Measurements from ENCODE around the gene SHMT1. TPM values are rescaled to one million over a fixed set of nuclear protein-coding genes. Genes with fewer than 3 reads are reported as not detected.

Gene SHMT1
- total and polyA plus RNA-seq, 2 experiments from 2014 or later: 30.4 to 36.2 TPM

- no peak for TF ChIP-seq EZH2phosphoT487 (IDR thresholded peaks at IDR 0.05; ENCODE audit: low read depth, severe bottlenecking, unreplicated experiment)
- no peak for TF ChIP-seq CTCF (IDR thresholded peaks at IDR 0.05; ENCODE audit: poor library complexity)
- no peak for TF ChIP-seq EZH2 (IDR thresholded peaks at IDR 0.05; ENCODE audit: borderline replicate concordance)
- Histone ChIP-seq H3K4me1 (ENCODE audit: insufficient read depth) (no peaks in the 10 kb centered on the region), H3K4me2 (no peak overlapping the region), H3K9me2 (replicated peaks; ENCODE audit: insufficient read depth) (no peaks in the 10 kb centered on the region), H3K27me3 (no peaks in the 10 kb centered on the region), H3K9me3 (ENCODE audit: low read depth) (no peaks in the 10 kb centered on the region), H3K27ac (no peak overlapping the region), H3K79me2 (no peaks in the 10 kb centered on the region), H3K4me3 (no peak overlapping the region), H4K20me1 (ENCODE audit: insufficient read depth, poor library complexity, severe bottlenecking) (no peaks in the 10 kb centered on the region), H2AFZ (no peak overlapping the region), H3K36me3 (replicated peaks; ENCODE audit: insufficient read depth, low read depth) (no peaks in the 10 kb centered on the region)
- WGBS (ENCODE audit: low lambda C conversion rate, missing lambda C conversion rate): 78% methylated on average over 5 of the region's 5 CpGs
- peak; percentile 36 for DNase-seq (ENCODE audit: low spot score)
These were observed 82.5 kb downstream of the SHMT1 start for GRCh38 chr17:18280766-18281371.

GRCh38 chr17:18280249-18280648 lies 83.1 kb downstream of the SHMT1 start:
- TF ChIP-seq CTCF (IDR thresholded peaks at IDR 0.05; ENCODE audit: poor library complexity): no peak
- TF ChIP-seq EZH2phosphoT487 (IDR thresholded peaks at IDR 0.05; ENCODE audit: low read depth, severe bottlenecking, unreplicated experiment): no peak
- no peak for TF ChIP-seq EZH2 (IDR thresholded peaks at IDR 0.05; ENCODE audit: borderline replicate concordance)
- Histone ChIP-seq H3K4me2 (no peak overlapping the region), H3K27ac (peak overlapping the region; percentile 12), H3K9me3 (ENCODE audit: low read depth) (no peaks in the 10 kb centered on the region), H3K9me2 (replicated peaks; ENCODE audit: insufficient read depth) (no peaks in the 10 kb centered on the region), H3K36me3 (replicated peaks; ENCODE audit: insufficient read depth, low read depth) (no peaks in the 10 kb centered on the region), H3K79me2 (no peaks in the 10 kb centered on the region), H3K4me1 (ENCODE audit: insufficient read depth) (no peaks in the 10 kb centered on the region), H2AFZ (no peak overlapping the region), H3K4me3 (no peak overlapping the region), H3K27me3 (no peaks in the 10 kb centered on the region), H4K20me1 (ENCODE audit: insufficient read depth, poor library complexity, severe bottlenecking) (no peaks in the 10 kb centered on the region)
- DNase-seq (ENCODE audit: low spot score): no peak
- 98% methylated on average over 4 of the region's 4 CpGs for WGBS (ENCODE audit: low lambda C conversion rate, missing lambda C conversion rate)

- no peaks in the 10 kb centered on the region for H3K4me1 ChIP-seq (ENCODE audit: insufficient read depth)
- no peak for DNase-seq (ENCODE audit: low spot score)
- H3K27ac ChIP-seq: no peak overlapping the region
- WGBS (ENCODE audit: low lambda C conversion rate, missing lambda C conversion rate): 85% methylated on average over 3 of the region's 3 CpGs
- no peaks in the 10 kb centered on the region for H3K9me2 ChIP-seq (replicated peaks; ENCODE audit: insufficient read depth)
- H4K20me1 ChIP-seq (ENCODE audit: insufficient read depth, poor library complexity, severe bottlenecking): no peaks in the 10 kb centered on the region
- no peaks in the 10 kb centered on the region for H3K79me2 ChIP-seq
- H3K9me3 ChIP-seq (ENCODE audit: low read depth): no peaks in the 10 kb centered on the region
- no peaks in the 10 kb centered on the region for H3K27me3 ChIP-seq
- H3K4me2 ChIP-seq: no peak overlapping the region
- no peak overlapping the region for H3K4me3 ChIP-seq
- TF ChIP-seq CTCF (IDR thresholded peaks at IDR 0.05; ENCODE audit: poor library complexity): no peak
- no peak for TF ChIP-seq EZH2phosphoT487 (IDR thresholded peaks at IDR 0.05; ENCODE audit: low read depth, severe bottlenecking, unreplicated experiment)
- no peak for TF ChIP-seq EZH2 (IDR thresholded peaks at IDR 0.05; ENCODE audit: borderline replicate concordance)
- H3K36me3 ChIP-seq (replicated peaks; ENCODE audit: insufficient read depth, low read depth): no peaks in the 10 kb centered on the region
- H2AFZ ChIP-seq: no peak overlapping the region
These were observed 84.5 kb downstream of the SHMT1 start for GRCh38 chr17:18278867-18279266.

Small RNAs within 50 kb of the gene (microRNA-seq; reads per million reads assigned to microRNA genes)
- gene MIR6778: not detected

Small RNAs within 50 kb of the gene (small RNA-seq; reads per million reads assigned to genes)
- not detected for gene AL353997.5

Other genes starting within 250 kb of the SHMT1 start
- 56.6 and 68.6 TPM in 2 replicates for gene ALKBH5, start 179.7 kb downstream of the SHMT1 start, total RNA-seq
- gene ALKBH5, start 179.7 kb downstream of the SHMT1 start, polyA plus RNA-seq: 66.6 and 78.3 TPM in 2 replicates
- gene LLGL1, start 137.9 kb downstream of the SHMT1 start, total RNA-seq: 46.0 and 51.9 TPM in 2 replicates
- 5.4 and 7.1 TPM in 2 replicates for gene LLGL1, start 137.9 kb downstream of the SHMT1 start, polyA plus RNA-seq
- 110 and 142 TPM in 2 replicates for gene FLII, start 104.8 kb downstream of the SHMT1 start, total RNA-seq
- 188 and 210 TPM in 2 replicates for gene FLII, start 104.8 kb downstream of the SHMT1 start, polyA plus RNA-seq
- gene MIEF2, start 102.9 kb downstream of the SHMT1 start, total RNA-seq: 29.3 and 30.7 TPM in 2 replicates
- gene MIEF2, start 102.9 kb downstream of the SHMT1 start, polyA plus RNA-seq: 20.5 and 21.0 TPM in 2 replicates
- 24.3 and 28.2 TPM in 2 replicates for gene TOP3A, start 48.6 kb downstream of the SHMT1 start, total RNA-seq
- 15.5 and 22.5 TPM in 2 replicates for gene TOP3A, start 48.6 kb downstream of the SHMT1 start, polyA plus RNA-seq
- 13.8 and 17.7 TPM in 2 replicates for gene SMCR8, start 48.3 kb downstream of the SHMT1 start, total RNA-seq
- 3.8 TPM in 2 replicates for gene SMCR8, start 48.3 kb downstream of the SHMT1 start, polyA plus RNA-seq
- gene EVPLL, start 14.2 kb upstream of the SHMT1 start, total RNA-seq: not detected in 2 replicates
- gene EVPLL, start 14.2 kb upstream of the SHMT1 start, polyA plus RNA-seq: 0.55 TPM in 1 of 2 replicates, not detected in the other
- not detected in 2 replicates for gene LGALS9C, start 113.2 kb upstream of the SHMT1 start, total RNA-seq
- not detected in 2 replicates for gene LGALS9C, start 113.2 kb upstream of the SHMT1 start, polyA plus RNA-seq

Data from hepatocyte (in vitro differentiated cells).